GM18861 (cell line): ENCODE data around the gene EXOG.

Experiments used
- ATAC-seq: cut with Tn5 transposase; IDR thresholded peaks from one replicate; pipeline ENCODE4 v1.9.1; 2021; ENCODE audit not compliant: unreplicated experiment

The EXOG gene

GRCh38 chr3:38472342-38472741 is 23.8 kb upstream of the EXOG start:
- ATAC-seq = no peak

- ATAC-seq = no peak
Observed at GRCh38 chr3:38473229-38473628, 22.9 kb upstream of the EXOG start.

GRCh38 chr3:38474928-38475605 is 21.1 kb upstream of the EXOG start:
- no peak for ATAC-seq

- ATAC-seq = no peak
Observed at GRCh38 chr3:38475716-38476115, 20.4 kb upstream of the EXOG start.

GRCh38 chr3:38476157-38476756 is 19.9 kb upstream of the EXOG start:
- no peak for ATAC-seq

- ATAC-seq = no peak
Observed at GRCh38 chr3:38477057-38477820, 18.9 kb upstream of the EXOG start.

GRCh38 chr3:38477839-38478450 is 18.2 kb upstream of the EXOG start:
- no peak for ATAC-seq

GRCh38 chr3:38478901-38479300 is 17.2 kb upstream of the EXOG start:
- ATAC-seq = no peak

- ATAC-seq = no peak
Observed at GRCh38 chr3:38479431-38480092, 16.6 kb upstream of the EXOG start.

- no peak for ATAC-seq
Observed at GRCh38 chr3:38480093-38480445, 16.1 kb upstream of the EXOG start.

GRCh38 chr3:38480930-38481329 is 15.2 kb upstream of the EXOG start:
- ATAC-seq = no peak

GRCh38 chr3:38482951-38483350 is 13.2 kb upstream of the EXOG start:
- ATAC-seq = no peak

GRCh38 chr3:38487323-38487722 is 8.8 kb upstream of the EXOG start:
- ATAC-seq = peak; percentile 92

GRCh38 chr3:38488949-38489348 is 7.2 kb upstream of the EXOG start:
- ATAC-seq = no peak

GRCh38 chr3:38489766-38490165 is 6.4 kb upstream of the EXOG start:
- no peak for ATAC-seq

GRCh38 chr3:38490281-38491030 is 5.7 kb upstream of the EXOG start:
- ATAC-seq = no peak

GRCh38 chr3:38491215-38491614 is 4.9 kb upstream of the EXOG start:
- no peak for ATAC-seq

- ATAC-seq = no peak
Observed at GRCh38 chr3:38493031-38493430, 3.1 kb upstream of the EXOG start.

- ATAC-seq = no peak
Observed at GRCh38 chr3:38497031-38497430, 891 bp downstream of the EXOG start.

GRCh38 chr3:38500688-38501417 is 4.7 kb downstream of the EXOG start:
- no peak for ATAC-seq
